ENCODE measurements around the gene GRK1. TPM values are rescaled to one million over a fixed set of nuclear protein-coding genes. Genes with fewer than 3 reads are reported as not detected.

The GRK1 gene
- total RNA-seq, 2 experiments from 2014 or later = not detected

DNA sequence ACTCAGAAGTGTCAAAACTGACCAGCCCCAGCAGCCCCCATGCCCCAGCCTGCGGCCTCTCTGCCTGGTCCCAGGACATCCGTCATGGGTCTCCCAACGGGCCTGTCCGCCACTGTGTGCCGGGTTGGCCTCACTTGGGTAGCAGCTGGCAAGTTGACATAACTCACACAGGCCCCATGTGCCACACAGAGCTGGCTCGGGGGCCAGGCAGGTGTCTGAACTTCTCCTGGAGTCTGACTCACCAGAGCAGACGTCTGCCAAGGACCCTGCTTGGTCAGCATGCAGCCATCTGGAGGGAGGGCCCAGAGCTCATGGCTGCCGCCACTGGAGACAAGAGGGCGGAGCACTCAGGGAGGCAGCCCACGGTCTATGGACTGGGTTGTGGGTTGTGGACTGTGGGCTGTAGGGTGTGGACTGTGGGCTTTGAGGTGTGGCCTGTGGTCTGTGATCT, 60.0 kb downstream of the GRK1 start:
- no peaks in the 10 kb centered on the region for H3K79me2 ChIP-seq (ENCODE audit: insufficient read depth, low read depth, low read length)
- no peak overlapping the region for H3K27ac ChIP-seq (ENCODE audit: low read depth, low read length, poor library complexity, severe bottlenecking)
- H3K9me2 ChIP-seq (ENCODE audit: insufficient read depth, low read length) = no peaks in the 10 kb centered on the region

GRCh38 chr13:113728571-113729054, 61.6 kb downstream of the GRK1 start:
- intact Hi-C loops (cut with micrococcal nuclease; ENCODE audit: unreplicated experiment) = no loop called here
- Histone ChIP-seq H3K36me3 (ENCODE audit: insufficient read depth, low read length) (no peaks in the 10 kb centered on the region), H3K27ac (ENCODE audit: low read depth, low read length, poor library complexity, severe bottlenecking) (no peak overlapping the region), H3K9me2 (ENCODE audit: insufficient read depth, low read length) (no peaks in the 10 kb centered on the region), H3K4me1 (ENCODE audit: insufficient read depth, low read length, poor library complexity, severe bottlenecking) (no peaks in the 10 kb centered on the region), H3K4me2 (ENCODE audit: low read length) (no peak overlapping the region), H3K79me2 (ENCODE audit: insufficient read depth, low read depth, low read length) (no peaks in the 10 kb centered on the region), H2AFZ (ENCODE audit: low read length) (no peak overlapping the region), H4K20me1 (ENCODE audit: insufficient read depth, low read length) (no peaks in the 10 kb centered on the region), H3K9me3 (ENCODE audit: low read length) (no peaks in the 10 kb centered on the region), H3K4me3 (ENCODE audit: low read depth, low read length, poor library complexity, severe bottlenecking) (no peak overlapping the region)
- CTCF ChIA-PET (ENCODE audit: unreplicated experiment) = no interaction called here
- POLR2A ChIA-PET = no interaction called here
- no TSS peak for BruUV-seq (replicated peaks)
- no peak for DNase-seq (ENCODE audit: low spot score)
- TF ChIP-seq EZH2phosphoT487 (IDR thresholded peaks at IDR 0.05; ENCODE audit: borderline replicate concordance, low read depth, low read length) (no peak), CTCF (conservative IDR thresholded peaks at IDR 0.05; ENCODE audit: low read length) (no peak)

More for the DNA sequence above, 60.0 kb downstream of the GRK1 start:
- Histone ChIP-seq H3K36me3 (ENCODE audit: insufficient read depth, low read length) (no peaks in the 10 kb centered on the region), H3K4me2 (ENCODE audit: low read length) (no peak overlapping the region), H3K4me1 (ENCODE audit: insufficient read depth, low read length, poor library complexity, severe bottlenecking) (no peaks in the 10 kb centered on the region), H3K4me3 (ENCODE audit: low read depth, low read length, poor library complexity, severe bottlenecking) (no peak overlapping the region), H2AFZ (ENCODE audit: low read length) (no peak overlapping the region), H3K9me3 (ENCODE audit: low read length) (no peaks in the 10 kb centered on the region), H4K20me1 (ENCODE audit: insufficient read depth, low read length) (no peaks in the 10 kb centered on the region)
- BruUV-seq (replicated peaks) = no TSS peak
- TF ChIP-seq CTCF (conservative IDR thresholded peaks at IDR 0.05; ENCODE audit: low read length) (no peak), EZH2phosphoT487 (IDR thresholded peaks at IDR 0.05; ENCODE audit: borderline replicate concordance, low read depth, low read length) (no peak)
- DNase-seq (ENCODE audit: low spot score) = no peak
- ChIA-PET CTCF (ENCODE audit: unreplicated experiment) (no interaction called here), POLR2A (no interaction called here)
- intact Hi-C loops (cut with micrococcal nuclease; ENCODE audit: unreplicated experiment) = no loop called here

DNA sequence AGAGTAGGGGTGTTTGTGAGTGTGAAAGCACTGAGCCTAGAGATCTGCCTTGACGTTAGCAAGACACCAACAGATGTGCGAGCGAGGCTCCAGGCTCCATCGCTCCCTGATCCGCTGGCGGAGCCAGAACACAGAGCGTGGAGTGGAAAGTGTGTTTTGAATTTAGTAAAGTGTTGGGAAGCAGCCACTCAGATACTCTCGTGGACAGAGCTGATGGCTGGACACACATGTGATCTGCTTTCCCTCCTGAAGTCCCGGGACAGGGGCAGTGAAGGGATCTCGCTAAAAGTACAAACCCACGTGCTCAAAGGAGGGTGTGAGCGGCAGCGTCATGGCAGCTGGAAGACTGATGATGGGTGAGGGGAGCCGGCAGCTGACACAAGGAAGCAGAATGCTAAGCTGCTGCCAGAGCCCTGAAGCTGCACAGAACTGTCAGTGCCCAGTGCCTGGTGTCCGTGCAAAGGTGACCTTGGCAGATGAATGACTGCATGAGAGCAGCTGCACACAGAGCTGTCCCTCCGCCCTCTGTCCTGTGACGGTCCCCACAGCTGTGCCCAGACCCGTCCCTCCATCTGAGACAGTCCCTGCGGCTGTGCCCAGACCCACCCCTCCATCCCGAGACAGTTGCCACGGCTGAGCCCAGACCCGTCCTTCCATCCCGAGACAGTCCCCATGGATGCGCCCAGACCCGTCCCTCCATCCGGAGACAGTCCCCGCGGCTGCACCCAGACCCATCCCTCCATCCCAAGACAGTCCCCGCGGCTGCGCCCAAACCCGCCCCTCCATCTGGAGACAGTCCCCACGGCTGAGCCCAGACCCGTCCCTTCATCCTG, 62.4 kb downstream of the GRK1 start:
- Histone ChIP-seq H3K4me1 (ENCODE audit: insufficient read depth, low read length, poor library complexity, severe bottlenecking) (no peaks in the 10 kb centered on the region), H3K79me2 (ENCODE audit: insufficient read depth, low read depth, low read length) (no peaks in the 10 kb centered on the region), H3K4me2 (ENCODE audit: low read length) (no peak overlapping the region), H3K36me3 (ENCODE audit: insufficient read depth, low read length) (no peaks in the 10 kb centered on the region), H3K9me3 (ENCODE audit: low read length) (no peaks in the 10 kb centered on the region), H3K9me2 (ENCODE audit: insufficient read depth, low read length) (no peaks in the 10 kb centered on the region), H3K4me3 (ENCODE audit: low read depth, low read length, poor library complexity, severe bottlenecking) (no peak overlapping the region), H3K27ac (ENCODE audit: low read depth, low read length, poor library complexity, severe bottlenecking) (no peak overlapping the region), H2AFZ (ENCODE audit: low read length) (no peak overlapping the region), H4K20me1 (ENCODE audit: insufficient read depth, low read length) (no peaks in the 10 kb centered on the region)
- no peak for TF ChIP-seq CTCF (conservative IDR thresholded peaks at IDR 0.05; ENCODE audit: low read length)
- no peak for TF ChIP-seq EZH2phosphoT487 (IDR thresholded peaks at IDR 0.05; ENCODE audit: borderline replicate concordance, low read depth, low read length)
- ChIA-PET POLR2A (interaction anchor here (0.5 kb wide), 1 partner anchor 1680 kb away, joined by 3 read pairs; no protein-coding TSS in a partner anchor), CTCF (ENCODE audit: unreplicated experiment) (no interaction called here)
- BruUV-seq (replicated peaks) = no TSS peak
- intact Hi-C loops (cut with micrococcal nuclease; ENCODE audit: unreplicated experiment) = no loop called here
- DNase-seq (ENCODE audit: low spot score) = no peak
